Trophoblast cell (in vitro differentiated cells and primary cell): ENCODE results near the gene FAXC.

ENCODE experiments used
- DNase-seq, 2 donors: peaks; one replicate each; pipeline ENCODE4 v3.0.0-alpha.2; 2016
- H2AFZ ChIP-seq: 2 replicates; pipeline ENCODE4 v1.6.1; 2013; ENCODE audit warnings: low read length, moderate library complexity, mild to moderate bottlenecking; ENCODE audit not compliant: insufficient read depth, poor library complexity
- H2AK5ac ChIP-seq: 2 replicates; pipeline ENCODE4 v1.6.1; 2013; ENCODE audit warnings: mild to moderate bottlenecking, low read length
- H2BK120ac ChIP-seq: 2 replicates; pipeline ENCODE4 v1.6.1; 2013; ENCODE audit warnings: low read length, mild to moderate bottlenecking, moderate library complexity; ENCODE audit not compliant: insufficient read depth, poor library complexity
- H2BK12ac ChIP-seq: 2 replicates; pipeline ENCODE4 v1.6.1; 2013; ENCODE audit warnings: mild to moderate bottlenecking, low read length, moderate library complexity
- H2BK5ac ChIP-seq: 2 replicates; pipeline ENCODE4 v1.6.1; 2013; ENCODE audit warnings: low read length, low read depth, moderate library complexity, mild to moderate bottlenecking; ENCODE audit not compliant: poor library complexity
- H3K14ac ChIP-seq: 2 replicates; pipeline ENCODE4 v1.6.1; 2013; ENCODE audit warnings: mild to moderate bottlenecking, low read length
- H3K18ac ChIP-seq: 2 replicates; pipeline ENCODE4 v1.6.1; 2013; ENCODE audit warnings: mild to moderate bottlenecking, low read length
- H3K23ac ChIP-seq: 2 replicates; pipeline ENCODE4 v1.6.1; 2013; ENCODE audit warnings: low read length
- H3K27ac ChIP-seq: 2 replicates; pipeline ENCODE4 v1.5.1; 2013; ENCODE audit warnings: low read depth, mild to moderate bottlenecking, inconsistent platforms, low read length, moderate library complexity
- H3K27me3 ChIP-seq: 2 replicates; pipeline ENCODE4 v1.6.1; 2013; ENCODE audit warnings: inconsistent platforms, mild to moderate bottlenecking, low read length, moderate library complexity; ENCODE audit not compliant: insufficient read depth
- H3K36me3 ChIP-seq, 2 experiments: 1 replicate in 1 of 2; 2 replicates in 1 of 2; pipeline ENCODE4 v1.6.1; 2013; ENCODE audit warnings: low read length in 2 of 2, mild to moderate bottlenecking in 2 of 2, moderate library complexity in 1 of 2; ENCODE audit not compliant: insufficient read depth in 2 of 2, control insufficient read depth in 1 of 2
- H3K4ac ChIP-seq: 2 replicates; pipeline ENCODE4 v1.6.1; 2013; ENCODE audit warnings: low read depth, mild to moderate bottlenecking, low read length, moderate library complexity
- H3K4me1 ChIP-seq, 2 experiments: 1 replicate in 1 of 2; 2 replicates in 1 of 2; pipeline ENCODE4 v1.6.1; 2013; ENCODE audit warnings: low read length in 2 of 2, mild to moderate bottlenecking in 2 of 2, moderate library complexity in 1 of 2; ENCODE audit not compliant: insufficient read depth in 2 of 2, control insufficient read depth in 1 of 2
- H3K4me2 ChIP-seq: 2 replicates; pipeline ENCODE4 v1.6.1; 2013; ENCODE audit warnings: inconsistent platforms, mild to moderate bottlenecking, low read length, moderate library complexity
- H3K4me3 ChIP-seq: 2 replicates; pipeline ENCODE4 v1.5.1; 2013; ENCODE audit warnings: mild to moderate bottlenecking, low read depth, low read length, inconsistent platforms
- H3K79me1 ChIP-seq: one replicate; pipeline ENCODE4 v1.6.1; 2013; ENCODE audit warnings: low read length
- H3K79me2 ChIP-seq: 2 replicates; pipeline ENCODE4 v1.6.1; 2013; ENCODE audit warnings: low read length, mild to moderate bottlenecking; ENCODE audit not compliant: control insufficient read depth, insufficient read depth, poor library complexity
- H3K9ac ChIP-seq: 2 replicates; pipeline ENCODE4 v1.6.1; 2013; ENCODE audit warnings: mild to moderate bottlenecking, low read length
- H3K9me3 ChIP-seq: 2 replicates; pipeline ENCODE4 v1.6.1; 2013; ENCODE audit warnings: low read depth, mild to moderate bottlenecking, control low read depth, inconsistent platforms, low read length; ENCODE audit not compliant: insufficient read depth
- H4K12ac ChIP-seq: 2 replicates; pipeline ENCODE4 v1.6.1; 2013; ENCODE audit warnings: low read depth, mild to moderate bottlenecking, low read length, moderate library complexity
- H4K8ac ChIP-seq: 2 replicates; pipeline ENCODE4 v1.6.1; 2013; ENCODE audit warnings: low read depth, mild to moderate bottlenecking, low read length, moderate library complexity
- H4K91ac ChIP-seq: one replicate; pipeline ENCODE4 v1.6.1; 2013; ENCODE audit warnings: low read depth, mild to moderate bottlenecking, low read length, moderate library complexity
- WGBS: extraction: QIAGEN DNeasy Blood & Tissue Kit; methylation state at CpG from one replicate; pipeline ENCODE4 v1.1.7; 2013; ENCODE audit warnings: missing lambda C conversion rate; ENCODE audit not compliant: insufficient read length, insufficient coverage; ENCODE audit errors: extremely low coverage; 5-methylcytosine and 5-hydroxymethylcytosine counted together

The FAXC gene

GRCh38 chr6:99308788-99309187 lies 40.7 kb downstream of the FAXC start:
- Histone ChIP-seq H2AK5ac (no peak overlapping the region), H3K79me2 (no peaks in the 10 kb centered on the region), H2AFZ (no peak overlapping the region), H4K12ac (no peak overlapping the region), H3K27me3 (no peaks in the 10 kb centered on the region), H4K8ac (no peak overlapping the region), H3K9me3 (no peaks in the 10 kb centered on the region), H3K18ac (no peak overlapping the region), H3K23ac (no peak overlapping the region), H3K4me3 (no peak overlapping the region), H4K91ac (no peak overlapping the region), H3K9ac (no peak overlapping the region), H2BK5ac (no peak overlapping the region), H3K79me1 (no peaks in the 10 kb centered on the region), H2BK120ac (no peak overlapping the region), H3K36me3 (no peaks in the 10 kb centered on the region), H2BK12ac (no peak overlapping the region), H3K4ac (no peak overlapping the region), H3K14ac (no peak overlapping the region), H3K27ac (no peak overlapping the region), H3K4me2 (no peak overlapping the region), H3K4me1 (no peaks in the 10 kb centered on the region)
- no peak for DNase-seq
- WGBS, result no CpG with 5 or more reads among the region's 3 CpGs

- H3K79me1 ChIP-seq, result no peaks in the 10 kb centered on the region
- H3K36me3 ChIP-seq, result no peaks in the 10 kb centered on the region
- H4K91ac ChIP-seq, result no peak overlapping the region
- no peak overlapping the region for H3K14ac ChIP-seq
- H3K23ac ChIP-seq, result no peak overlapping the region
- H2AK5ac ChIP-seq, result no peak overlapping the region
- H4K12ac ChIP-seq, result no peak overlapping the region
- H4K8ac ChIP-seq, result no peak overlapping the region
- no peak overlapping the region for H3K4ac ChIP-seq
- no peak overlapping the region for H3K4me2 ChIP-seq
- H3K4me3 ChIP-seq, result no peak overlapping the region
- H3K18ac ChIP-seq, result no peak overlapping the region
- H3K79me2 ChIP-seq, result no peaks in the 10 kb centered on the region
- H2AFZ ChIP-seq, result no peak overlapping the region
- H2BK12ac ChIP-seq, result no peak overlapping the region
- WGBS, result no CpG with 5 or more reads among the region's 11 CpGs
- no peak overlapping the region for H2BK120ac ChIP-seq
- H3K9me3 ChIP-seq, result no peaks in the 10 kb centered on the region
- no peak overlapping the region for H3K27ac ChIP-seq
- H3K9ac ChIP-seq, result no peak overlapping the region
- no peak for DNase-seq
- no peak overlapping the region for H2BK5ac ChIP-seq
- no peaks in the 10 kb centered on the region for H3K27me3 ChIP-seq
- H3K4me1 ChIP-seq, result no peaks in the 10 kb centered on the region
These were observed 42.1 kb downstream of the FAXC start for GRCh38 chr6:99307295-99307907.

DNA sequence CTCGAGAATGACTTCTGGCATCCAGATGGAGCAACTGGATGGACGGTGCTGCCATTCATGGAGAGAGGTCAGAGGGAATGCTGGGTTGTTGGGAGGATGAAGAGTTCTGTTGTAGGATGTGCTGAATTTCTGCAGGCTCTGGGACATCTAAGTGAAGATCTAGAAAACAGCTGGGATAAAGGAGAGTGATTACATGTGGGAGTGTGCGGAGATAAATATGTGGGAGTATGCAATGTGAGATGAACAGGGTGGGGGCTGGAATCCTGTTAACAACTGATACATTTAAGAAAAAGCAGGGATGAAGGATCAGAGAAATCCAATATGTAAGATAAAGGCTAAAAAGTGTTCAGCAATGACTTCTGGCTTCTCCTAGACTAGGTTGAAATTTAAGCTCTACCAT lies 43.1 kb downstream of the FAXC start:
- Histone ChIP-seq H4K12ac (no peak overlapping the region), H3K23ac (no peak overlapping the region), H4K91ac (no peak overlapping the region), H4K8ac (no peak overlapping the region), H3K27ac (no peak overlapping the region), H3K4me3 (no peak overlapping the region), H3K18ac (no peak overlapping the region), H3K79me1 (no peaks in the 10 kb centered on the region), H3K4me2 (no peak overlapping the region), H3K79me2 (no peaks in the 10 kb centered on the region), H2AFZ (no peak overlapping the region), H3K14ac (no peak overlapping the region), H3K9me3 (no peaks in the 10 kb centered on the region), H3K27me3 (no peaks in the 10 kb centered on the region), H2BK5ac (no peak overlapping the region), H2BK120ac (no peak overlapping the region), H3K9ac (no peak overlapping the region), H2AK5ac (no peak overlapping the region), H3K4ac (no peak overlapping the region), H3K36me3 (no peaks in the 10 kb centered on the region), H3K4me1 (no peaks in the 10 kb centered on the region), H2BK12ac (no peak overlapping the region)
- 100% methylated on average over 1 of the region's 3 CpGs for WGBS
- no peak for DNase-seq

DNA sequence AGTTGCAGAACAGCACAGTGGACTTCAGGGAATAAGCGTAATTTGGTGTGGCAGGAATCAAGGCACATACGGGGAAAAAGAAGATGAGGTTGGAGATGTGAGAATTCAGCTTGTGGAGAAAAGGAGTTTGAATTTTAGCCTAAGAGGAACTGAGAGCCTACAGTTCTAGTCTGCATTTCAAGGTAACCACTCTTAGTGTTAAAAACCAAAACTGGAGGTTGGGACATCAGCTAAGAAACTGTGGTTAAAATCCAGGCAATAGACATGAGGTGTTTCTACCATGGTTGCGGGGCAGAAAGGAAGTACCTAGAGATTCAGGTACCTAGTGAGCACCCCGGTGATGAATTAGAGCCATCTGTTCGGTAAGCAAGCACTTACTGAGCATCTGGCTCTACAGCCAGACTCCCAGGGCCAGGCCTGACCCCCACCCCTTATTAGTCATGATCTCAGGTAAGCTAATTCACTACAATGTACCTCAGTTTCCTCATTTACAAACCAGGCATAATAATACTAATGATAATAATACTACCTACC lies 44.4 kb downstream of the FAXC start:
- H2BK5ac ChIP-seq, result no peak overlapping the region
- no peak overlapping the region for H3K14ac ChIP-seq
- no peak overlapping the region for H2BK120ac ChIP-seq
- H3K27ac ChIP-seq, result no peak overlapping the region
- no peak overlapping the region for H4K91ac ChIP-seq
- H4K12ac ChIP-seq, result no peak overlapping the region
- no peak overlapping the region for H3K4me3 ChIP-seq
- no peak overlapping the region for H3K4me2 ChIP-seq
- no peak overlapping the region for H2AK5ac ChIP-seq
- H3K23ac ChIP-seq, result no peak overlapping the region
- no peaks in the 10 kb centered on the region for H3K27me3 ChIP-seq
- H3K79me1 ChIP-seq, result no peaks in the 10 kb centered on the region
- H3K36me3 ChIP-seq, result no peaks in the 10 kb centered on the region
- DNase-seq, result no peak
- no peak overlapping the region for H4K8ac ChIP-seq
- no peaks in the 10 kb centered on the region for H3K9me3 ChIP-seq
- H3K18ac ChIP-seq, result no peak overlapping the region
- H3K79me2 ChIP-seq, result no peaks in the 10 kb centered on the region
- no peak overlapping the region for H2AFZ ChIP-seq
- no peaks in the 10 kb centered on the region for H3K4me1 ChIP-seq
- no peak overlapping the region for H2BK12ac ChIP-seq
- H3K4ac ChIP-seq, result no peak overlapping the region
- no peak overlapping the region for H3K9ac ChIP-seq
- no CpG with 5 or more reads among the region's 5 CpGs for whole genome bisulfite sequencing
